Panc1 (cell line): ENCODE measurements around the gene ADSS2. TPM values are rescaled to one million over a fixed set of nuclear protein-coding genes. Genes with fewer than 3 reads are reported as not detected.

Source experiments
- ATAC-seq: fragments of 200-7000 bp; cut with Tn5 transposase; 2 replicates; pipeline ENCODE4 v1.9.1; 2020; ENCODE audit warnings: mild to moderate bottlenecking, moderate library complexity
- BruUV-seq: library from RNA; stranded (reverse); fragments of 400-500 nt; replicated peaks from 2 replicates; lab custom pipeline; 2021; lab: Mats Ljungman, UMichigan
- CTCF ChIA-PET: fragments of 300-600 bp; sonication (Branson Sonifier 250); formaldehyde crosslinking; loops from one replicate; lab custom pipeline; 2022; ENCODE audit warnings: antibody characterized with exemption; lab: Charles Lee
- POLR2A ChIA-PET: fragments of 300-600 bp; sonication (Branson Sonifier 250); formaldehyde crosslinking; loops from one replicate; lab custom pipeline; 2022; ENCODE audit warnings: antibody characterized with exemption; lab: Charles Lee
- DNase-seq: peaks from one replicate; pipeline ENCODE4 v3.0.0-alpha.2; 2010; ENCODE audit warnings: low read depth, low spot score
- H3K27ac ChIP-seq: 2 replicates; pipeline ENCODE4 v1.5.1; 2011; ENCODE audit warnings: mild to moderate bottlenecking, low read length, inconsistent platforms
- H3K27me3 ChIP-seq: fragments of 200-500 bp; sonication (Bioruptor generic); 2 replicates; pipeline ENCODE4 v1.6.0; 2014; ENCODE audit warnings: low read length, inconsistent platforms; ENCODE audit not compliant: control insufficient read depth, insufficient read depth
- H3K36me3 ChIP-seq: fragments of 200-500 bp; sonication (Bioruptor generic); 2 replicates; pipeline ENCODE4 v1.5.1; 2014; ENCODE audit warnings: inconsistent platforms, mild to moderate bottlenecking, low read length, moderate library complexity; ENCODE audit not compliant: control insufficient read depth, insufficient read depth
- H3K4me1 ChIP-seq: 2 replicates; pipeline ENCODE4 v1.5.1; 2011; ENCODE audit warnings: inconsistent platforms, mild to moderate bottlenecking, low read length, moderate library complexity; ENCODE audit not compliant: control insufficient read depth, insufficient read depth
- H3K4me3 ChIP-seq, 2 experiments: 2 replicates each; pipeline ENCODE4 v1.5.1; 2011 to 2012; ENCODE audit warnings: low read depth in 2 of 2, low read length in 2 of 2, mild to moderate bottlenecking in 2 of 2, inconsistent platforms in 1 of 2, moderate library complexity in 1 of 2
- H3K9me3 ChIP-seq: fragments of 200-500 bp; sonication (Bioruptor generic); 2 replicates; pipeline ENCODE4 v1.5.1; 2014; ENCODE audit warnings: low read depth, mild to moderate bottlenecking, inconsistent platforms, low read length, moderate library complexity; ENCODE audit not compliant: control insufficient read depth, insufficient read depth
- CTCF ChIP-seq: fragments of 450-650 bp; IDR thresholded peaks from 2 replicates; pipeline ENCODE4 v1.5.1; 2017; ENCODE audit warnings: mild to moderate bottlenecking
- POLR2AphosphoS5 ChIP-seq: IDR thresholded peaks from 2 replicates; pipeline ENCODE4 v1.6.1; 2012; ENCODE audit warnings: mild to moderate bottlenecking, low read depth, low read length, moderate library complexity
- REST ChIP-seq, 2 experiments: IDR thresholded peaks; 2 replicates each; pipeline ENCODE4 v1.6.1; 2011 to 2012; ENCODE audit warnings: low read depth in 2 of 2, control low read depth in 1 of 2, low read length in 1 of 2, mild to moderate bottlenecking in 1 of 2, moderate library complexity in 1 of 2; ENCODE audit not compliant: insufficient read depth in 1 of 2
- SIN3A ChIP-seq: IDR thresholded peaks from 2 replicates; pipeline ENCODE4 v1.6.1; 2012; ENCODE audit warnings: low read depth, mild to moderate bottlenecking, low read length, moderate library complexity, borderline replicate concordance; ENCODE audit not compliant: insufficient read depth
- TCF7L2 ChIP-seq: IDR thresholded peaks from 2 replicates; pipeline ENCODE4 v1.6.1; 2011; ENCODE audit warnings: mild to moderate bottlenecking, low read depth, low read length, inconsistent platforms
- in situ Hi-C: cut with HindIII; loops from 2 replicates; pipeline ENCODE4 v1.10.0; 2016; ENCODE audit warnings: low sequenced_read_pairs, low pct_unique_long_range_greater_than_20kb
- intact Hi-C: fragments of 100-400 bp; cut with micrococcal nuclease; formaldehyde crosslinking; loops from one replicate; pipeline ENCODE4 v1.10.0; 2022; ENCODE audit not compliant: unreplicated experiment
- total RNA-seq: library from RNA; stranded (reverse); gene quantifications from one replicate; pipeline ENCODE4 v1.2.1, GENCODE V29; 2021; ENCODE audit not compliant: unreplicated experiment

Gene ADSS2
- total RNA-seq, 1 experiment from 2014 or later, result 42.2 TPM

- Histone ChIP-seq H3K27me3 (no peaks in the 10 kb centered on the region), H3K4me1 (no peaks in the 10 kb centered on the region), H3K9me3 (no peaks in the 10 kb centered on the region), H3K36me3 (no peaks in the 10 kb centered on the region), H3K4me3 (no peak overlapping the region), H3K27ac (no peak overlapping the region)
- POLR2A ChIA-PET, result no interaction called here
- TF ChIP-seq TCF7L2 (no peak), CTCF (no peak), SIN3A (no peak), REST (IDR thresholded peaks at IDR 0.05; ENCODE audit: insufficient read depth in 1 of 2, low read depth in 2 of 2, low read length in 1 of 2) (no peak), POLR2AphosphoS5 (no peak)
- DNase-seq (no peak), ATAC-seq (peak; percentile 27; the same call in 1 of the 2 replicates)
- in situ Hi-C loops (no loop called here), intact Hi-C loops (no loop called here)
- CTCF ChIA-PET, result no interaction called here
- BruUV-seq, result no TSS peak
These were observed 80.2 kb downstream of the ADSS2 start for GRCh38 chr1:244371242-244372141.

GRCh38 chr1:244370060-244370637 is 81.6 kb downstream of the ADSS2 start:
- CTCF ChIA-PET, result no interaction called here
- no peaks in the 10 kb centered on the region for H3K4me1 ChIP-seq
- no TSS peak for BruUV-seq
- H3K9me3 ChIP-seq, result no peaks in the 10 kb centered on the region
- H3K4me3 ChIP-seq, result no peak overlapping the region
- in situ Hi-C loops (no loop called here), intact Hi-C loops (no loop called here)
- H3K27me3 ChIP-seq, result no peaks in the 10 kb centered on the region
- H3K36me3 ChIP-seq, result no peaks in the 10 kb centered on the region
- ATAC-seq, result no peak
- TF ChIP-seq POLR2AphosphoS5, result no peak
- no peak for TF ChIP-seq CTCF
- no peak for TF ChIP-seq SIN3A
- no peak for TF ChIP-seq REST (IDR thresholded peaks at IDR 0.05; ENCODE audit: insufficient read depth in 1 of 2, low read depth in 2 of 2, low read length in 1 of 2)
- TF ChIP-seq TCF7L2, result no peak
- no peak for DNase-seq
- no peak overlapping the region for H3K27ac ChIP-seq
- POLR2A ChIA-PET, result no interaction called here
